HepG2 (cell line): ENCODE results near the gene KIAA0930. TPM values are rescaled to one million over a fixed set of nuclear protein-coding genes. Genes with fewer than 3 reads are reported as not detected.

Experiments
- CTCF ChIP-seq: sonication (generic); formaldehyde crosslinking; IDR thresholded peaks from 2 replicates; pipeline ENCODE4 v1.5.0; 2020; ENCODE audit warnings: mild to moderate bottlenecking, missing genetic modification reagents, moderate library complexity
- FOXP4 ChIP-seq: sonication (generic); formaldehyde crosslinking; IDR thresholded peaks from 2 replicates; pipeline ENCODE4 v1.4.0; 2020; ENCODE audit warnings: missing genetic modification reagents
- IKZF4 ChIP-seq: sonication (generic); formaldehyde crosslinking; IDR thresholded peaks from 2 replicates; pipeline ENCODE4 v1.5.1; 2020; ENCODE audit warnings: borderline replicate concordance, mild to moderate bottlenecking, low read depth, missing genetic modification reagents; ENCODE audit errors: not compliant biosample characterization
- KLF16 ChIP-seq, 2 experiments: sonication (generic) in 1 of 2; formaldehyde crosslinking in 1 of 2; IDR thresholded peaks; 2 replicates each; pipeline versions ENCODE4 v1.6.1 to v1.8.0; 2016 to 2023; ENCODE audit warnings: missing genetic modification reagents in 2 of 2, missing compliant biosample characterization in 1 of 2
- POLR2AphosphoS5 ChIP-seq: IDR thresholded peaks from 2 replicates; pipeline ENCODE4 v1.6.1; 2012; ENCODE audit warnings: low read depth, low read length
- RXRB ChIP-seq: IDR thresholded peaks from 2 replicates; pipeline ENCODE4 v1.6.1; 2016; ENCODE audit warnings: borderline replicate concordance, missing genetic modification reagents, missing compliant biosample characterization
- STAG1 ChIP-seq: sonication (generic); formaldehyde crosslinking; IDR thresholded peaks from 2 replicates; pipeline ENCODE4 v1.4.0; 2020; ENCODE audit warnings: missing genetic modification reagents
- ZHX1 ChIP-seq: sonication (generic); formaldehyde crosslinking; IDR thresholded peaks from 2 replicates; pipeline ENCODE4 v1.8.1; 2022; ENCODE audit warnings: low read depth, mild to moderate bottlenecking, missing genetic modification reagents
- ZNF687 ChIP-seq: sonication (generic); formaldehyde crosslinking; IDR thresholded peaks from 2 replicates; pipeline ENCODE4 v1.5.1; 2020; ENCODE audit warnings: mild to moderate bottlenecking, missing genetic modification reagents, moderate library complexity
- polyA plus RNA-seq, 8 experiments: library from polyadenylated mRNA; depleted of rRNA in 3 of 8; stranded (reverse) in 7 of 8; unstranded in 1 of 8; fragments of >200 nt; fragmentation: Illumina TruSeq in 4 of 8; extraction: Trizol in 4 of 8; gene quantifications; 2 replicates each; pipeline versions ENCODE4 v1.2.1 to v1.2.3, GENCODE V29; 2011 to 2016; ENCODE audit warnings: low read depth in 4 of 8, missing spikeins in 1 of 8, mixed read lengths in 1 of 8; ENCODE audit not compliant: insufficient read depth in 1 of 8
- total RNA-seq, 5 experiments: library from RNA; depleted of rRNA; stranded (reverse); fragments of >200 nt; fragmentation: Illumina TruSeq; extraction: Trizol; gene quantifications; 2 replicates each; pipeline ENCODE4 v1.2.3, GENCODE V29; 2016; ENCODE audit warnings: low read depth in 1 of 5

The KIAA0930 gene
- total and polyA plus RNA-seq, 2 of the 13 experiments (the other 11 are each of a cell fraction or from before 2014, with no cell fraction given): 27.0 to 38.2 TPM

GRCh38 chr22:45263463-45264269 lies 23.0 kb upstream of the KIAA0930 start (continued):
- TF ChIP-seq ZHX1 (peak; percentile 74; the same call in 1 of the 2 replicates), FOXP4 (CRISPR knock-in tag) (peak; percentile 22; the same call in 1 of the 2 replicates), RXRB (peak; percentile 66; the same call in 1 of the 2 replicates), CTCF (CRISPR knock-in tag) (peak; percentile 98), POLR2AphosphoS5 (no peak), STAG1 (CRISPR knock-in tag) (peak; percentile 91), KLF16 (CRISPR knock-in tag; IDR thresholded peaks at IDR 0.05) (peak in 1 of 2 experiments; percentile 86; a peak in 1 of 4 replicates), ZNF687 (peak; percentile 99), IKZF4 (CRISPR knock-in tag) (no peak)
